Left cardiac atrium (tissue), 4 donors: ENCODE results near the gene FAM171A2. TPM values are rescaled to one million over a fixed set of nuclear protein-coding genes. Genes with fewer than 3 reads are reported as not detected.
"Not testable (repeated sequence)": the region's sequence is repeated elsewhere in the genome, so short reads cannot be mapped to it uniquely, and the experiment has no call there.

Source experiments
- ATAC-seq, 2 donors: fragments of 200-7000 bp; cut with Tn5 transposase; one replicate each; pipeline ENCODE4 v1.9.1; 2020; ENCODE audit warnings: mild to moderate bottlenecking in 2 of 2, moderate library complexity in 2 of 2
- DNase-seq: peaks from one replicate; pipeline ENCODE4 v3.0.0-alpha.2; 2020
- intact Hi-C, 2 donors: fragments of 100-400 bp; cut with DNase I; formaldehyde crosslinking; loops; one replicate each; pipeline versions ENCODE4 v1.14.1 to v1.15.1; 2022 to 2023
- total RNA-seq, 2 donors: library from RNA; stranded (reverse); fragmentation: NEBNext Ultra II Directional; extraction: Animal tissue kit (Norgen Biotek cat#: 25700); gene quantifications; one replicate each; pipeline ENCODE4 v1.2.1, GENCODE V29; 2021
- donor health status: DM: no; HTN: yes; CAD: no.
- donor health status: DM: no; HTN: yes; CAD: no; lungs with severe emphysema.
- donor health status: DM: yes; HTN: yes; CAD: no.
- donor health status: Dilated cardiomyopathy.

Gene FAM171A2
- total RNA-seq, 2 donors from 2014 or later: 1.2 to 2.4 TPM

GRCh38 chr17:44368391-44369243 is 5.0 kb upstream of the FAM171A2 start:
- DNase-seq, intact Hi-C loops, ATAC-seq: not testable (repeated sequence)

GRCh38 chr17:44367231-44367979 is 3.8 kb upstream of the FAM171A2 start:
- no peak for ATAC-seq
- no peak for DNase-seq
- intact Hi-C loops: no loop called here

GRCh38 chr17:44365051-44365450 is 1.4 kb upstream of the FAM171A2 start:
- DNase-seq, intact Hi-C loops, ATAC-seq: not testable (repeated sequence)

- intact Hi-C loops: no loop called here
- DNase-seq: no peak
- ATAC-seq: peak; percentile 38 to 59
Observed at GRCh38 chr17:44362949-44363612, 572 bp downstream of the FAM171A2 start.

GRCh38 chr17:44362459-44362948 is 1.1 kb downstream of the FAM171A2 start:
- DNase-seq (no peak), ATAC-seq (peak in 1 of 2 donors; percentile 8)
- intact Hi-C loops: no loop called here

- DNase-seq (no peak), ATAC-seq (no peak)
- intact Hi-C loops: no loop called here
Observed at GRCh38 chr17:44361292-44362260, 2.1 kb downstream of the FAM171A2 start.

- no peak for ATAC-seq
- DNase-seq: no peak
- intact Hi-C loops: no loop called here
Observed at GRCh38 chr17:44360826-44361225, 2.8 kb downstream of the FAM171A2 start.

- intact Hi-C loops: no loop called here
- no peak for DNase-seq
- ATAC-seq: no peak
Observed at GRCh38 chr17:44360144-44360533, 3.5 kb downstream of the FAM171A2 start.

GRCh38 chr17:44359458-44360143 is 4.1 kb downstream of the FAM171A2 start:
- ATAC-seq (no peak), DNase-seq (no peak)
- intact Hi-C loops: no loop called here

- intact Hi-C loops: no loop called here
- no peak for DNase-seq
Observed at GRCh38 chr17:44359006-44359405, 4.6 kb downstream of the FAM171A2 start.

GRCh38 chr17:44358066-44358465 is 5.6 kb downstream of the FAM171A2 start:
- ATAC-seq (no peak), DNase-seq (no peak)
- intact Hi-C loops: no loop called here

More at GRCh38 chr17:44359006-44359405, 4.6 kb downstream of the FAM171A2 start:
- no peak for ATAC-seq

- intact Hi-C loops: no loop called here
- ATAC-seq (no peak), DNase-seq (no peak)
Observed at GRCh38 chr17:44356241-44356640, 7.4 kb downstream of the FAM171A2 start.

GRCh38 chr17:44355642-44356099 is 8.0 kb downstream of the FAM171A2 start:
- intact Hi-C loops: no loop called here
- ATAC-seq (no peak), DNase-seq (no peak)

- intact Hi-C loops: no loop called here
- DNase-seq: peak; percentile 65
- ATAC-seq: peak in 1 of 2 donors; percentile 1
Observed at GRCh38 chr17:44354582-44355561, 8.8 kb downstream of the FAM171A2 start.

GRCh38 chr17:44353672-44354331 is 9.9 kb downstream of the FAM171A2 start:
- no peak for DNase-seq
- peak; percentile 12 to 54 for ATAC-seq
- intact Hi-C loops: no loop called here
